Measurements from ENCODE around the gene ABHD17B.

Gene ABHD17B

DNA sequence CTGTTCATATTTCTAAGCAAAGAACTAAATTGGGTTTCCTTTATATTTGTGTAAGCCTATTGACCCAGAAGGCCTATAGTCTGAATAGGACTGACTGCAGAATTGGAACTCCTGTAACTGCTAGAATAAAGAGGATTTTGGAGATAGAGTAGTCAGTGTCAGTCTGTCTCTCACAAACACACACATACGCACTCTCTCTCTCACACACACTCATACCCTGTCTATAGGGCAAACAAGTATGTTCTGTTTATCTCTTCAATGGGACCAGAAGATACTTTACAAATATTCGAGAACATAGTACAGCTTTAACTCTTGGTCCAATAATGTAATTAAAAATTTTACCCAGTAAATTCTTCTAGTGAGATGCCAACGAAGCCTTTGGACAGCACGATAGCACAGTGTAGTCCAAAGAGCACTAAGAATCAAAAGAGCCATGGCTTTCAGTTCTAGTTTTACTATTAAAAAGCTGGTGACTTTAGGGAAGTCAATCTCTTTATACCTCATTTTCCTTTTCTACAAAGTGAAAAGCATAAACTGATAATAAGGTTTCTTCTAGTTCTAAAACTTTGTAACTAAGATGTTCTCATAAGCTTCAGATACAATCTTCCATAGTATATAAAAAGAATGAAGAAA is 19.3 kb downstream of the ABHD17B start:
- no peaks in the 10 kb centered on the region for H3K4me1 ChIP-seq (ENCODE audit: control insufficient read depth in 1 of 2, insufficient read depth in 2 of 2, low read length in 2 of 2)
- H3K79me2 ChIP-seq (ENCODE audit: control insufficient read depth, insufficient read depth, low read length, poor library complexity): peaks cover 3% of the 10 kb centered on the region
- no peak overlapping the region for H3K23ac ChIP-seq (ENCODE audit: low read length)
- no peak overlapping the region for H2BK120ac ChIP-seq (ENCODE audit: insufficient read depth, low read length, poor library complexity)
- no peaks in the 10 kb centered on the region for H3K36me3 ChIP-seq (ENCODE audit: control insufficient read depth in 1 of 2, insufficient read depth in 2 of 2, low read length in 2 of 2)
- H3K14ac ChIP-seq (ENCODE audit: low read length): no peak overlapping the region
- H3K79me1 ChIP-seq (ENCODE audit: low read length): no peaks in the 10 kb centered on the region
- H3K18ac ChIP-seq (ENCODE audit: low read length): no peak overlapping the region
- no peak overlapping the region for H2AFZ ChIP-seq (ENCODE audit: insufficient read depth, low read length, poor library complexity)
- no peak overlapping the region for H3K4me3 ChIP-seq (ENCODE audit: low read depth, low read length)
- no peak overlapping the region for H2BK5ac ChIP-seq (ENCODE audit: low read depth, low read length, poor library complexity)
- no peak overlapping the region for H4K12ac ChIP-seq (ENCODE audit: low read depth, low read length)
- no peak overlapping the region for H4K91ac ChIP-seq (ENCODE audit: low read depth, low read length)
- H3K9ac ChIP-seq (ENCODE audit: low read length): no peak overlapping the region
- no peaks in the 10 kb centered on the region for H3K27me3 ChIP-seq (ENCODE audit: insufficient read depth, low read length)
- H3K4ac ChIP-seq (ENCODE audit: low read depth, low read length): no peak overlapping the region
- no peak overlapping the region for H3K27ac ChIP-seq (ENCODE audit: low read depth, low read length)
- no CpG with 5 or more reads among the region's 4 CpGs for WGBS (ENCODE audit: extremely low coverage, insufficient coverage, insufficient read length)
- no peak overlapping the region for H2AK5ac ChIP-seq (ENCODE audit: low read length)
- no peaks in the 10 kb centered on the region for H3K9me3 ChIP-seq (ENCODE audit: insufficient read depth, low read depth, low read length)
- H3K4me2 ChIP-seq (ENCODE audit: low read length): no peak overlapping the region
- no peak overlapping the region for H2BK12ac ChIP-seq (ENCODE audit: low read length)
- no peak overlapping the region for H4K8ac ChIP-seq (ENCODE audit: low read depth, low read length)
- DNase-seq: no peak

DNA sequence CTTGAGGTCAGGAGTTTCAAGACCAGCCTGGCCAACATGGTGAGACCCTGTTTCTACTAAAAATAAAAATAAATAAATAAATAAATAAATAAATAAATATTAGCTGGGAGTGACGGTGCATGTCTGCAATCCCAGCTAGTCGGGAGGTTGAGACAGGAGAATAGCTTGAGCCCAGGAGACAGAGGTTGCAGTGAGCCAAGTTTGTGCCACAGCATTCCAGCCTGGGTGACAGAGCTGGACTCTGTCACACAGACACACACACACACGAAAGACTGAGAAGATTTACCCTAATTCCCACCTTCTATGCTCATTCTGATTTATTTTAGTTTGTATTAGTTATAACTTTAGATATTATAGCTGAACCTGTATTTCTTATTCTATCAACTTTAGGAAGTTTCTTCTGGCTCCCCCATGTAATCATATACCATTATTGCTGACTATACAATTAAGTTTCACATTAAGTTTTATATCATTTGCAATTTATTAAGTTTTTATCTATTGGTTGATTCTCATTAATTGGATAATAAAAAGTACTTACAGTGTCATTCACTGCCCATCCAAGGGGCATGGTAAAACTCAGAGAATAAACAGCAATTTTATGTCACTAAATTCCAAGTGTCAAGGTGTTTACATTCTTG is 20.8 kb downstream of the ABHD17B start:
- H3K4me2 ChIP-seq (ENCODE audit: low read length): no peak overlapping the region
- H3K23ac ChIP-seq (ENCODE audit: low read length): no peak overlapping the region
- no peak for DNase-seq
- H3K14ac ChIP-seq (ENCODE audit: low read length): no peak overlapping the region
- no peaks in the 10 kb centered on the region for H3K9me3 ChIP-seq (ENCODE audit: insufficient read depth, low read depth, low read length)
- no peak overlapping the region for H2BK120ac ChIP-seq (ENCODE audit: insufficient read depth, low read length, poor library complexity)
- H4K91ac ChIP-seq (ENCODE audit: low read depth, low read length): no peak overlapping the region
- no peaks in the 10 kb centered on the region for H3K79me1 ChIP-seq (ENCODE audit: low read length)
- no peaks in the 10 kb centered on the region for H3K4me1 ChIP-seq (ENCODE audit: control insufficient read depth in 1 of 2, insufficient read depth in 2 of 2, low read length in 2 of 2)
- H3K79me2 ChIP-seq (ENCODE audit: control insufficient read depth, insufficient read depth, low read length, poor library complexity): peaks cover 3% of the 10 kb centered on the region
- no peak overlapping the region for H2BK5ac ChIP-seq (ENCODE audit: low read depth, low read length, poor library complexity)
- H3K27ac ChIP-seq (ENCODE audit: low read depth, low read length): no peak overlapping the region
- no peaks in the 10 kb centered on the region for H3K27me3 ChIP-seq (ENCODE audit: insufficient read depth, low read length)
- WGBS (ENCODE audit: extremely low coverage, insufficient coverage, insufficient read length): no CpG with 5 or more reads among the region's 3 CpGs
- H3K4ac ChIP-seq (ENCODE audit: low read depth, low read length): no peak overlapping the region
- H3K18ac ChIP-seq (ENCODE audit: low read length): no peak overlapping the region
- H3K36me3 ChIP-seq (ENCODE audit: control insufficient read depth in 1 of 2, insufficient read depth in 2 of 2, low read length in 2 of 2): no peaks in the 10 kb centered on the region
- H4K12ac ChIP-seq (ENCODE audit: low read depth, low read length): no peak overlapping the region
- no peak overlapping the region for H4K8ac ChIP-seq (ENCODE audit: low read depth, low read length)
- no peak overlapping the region for H3K4me3 ChIP-seq (ENCODE audit: low read depth, low read length)
- H2AK5ac ChIP-seq (ENCODE audit: low read length): no peak overlapping the region
- H3K9ac ChIP-seq (ENCODE audit: low read length): no peak overlapping the region
- H2AFZ ChIP-seq (ENCODE audit: insufficient read depth, low read length, poor library complexity): no peak overlapping the region
- H2BK12ac ChIP-seq (ENCODE audit: low read length): no peak overlapping the region

DNA sequence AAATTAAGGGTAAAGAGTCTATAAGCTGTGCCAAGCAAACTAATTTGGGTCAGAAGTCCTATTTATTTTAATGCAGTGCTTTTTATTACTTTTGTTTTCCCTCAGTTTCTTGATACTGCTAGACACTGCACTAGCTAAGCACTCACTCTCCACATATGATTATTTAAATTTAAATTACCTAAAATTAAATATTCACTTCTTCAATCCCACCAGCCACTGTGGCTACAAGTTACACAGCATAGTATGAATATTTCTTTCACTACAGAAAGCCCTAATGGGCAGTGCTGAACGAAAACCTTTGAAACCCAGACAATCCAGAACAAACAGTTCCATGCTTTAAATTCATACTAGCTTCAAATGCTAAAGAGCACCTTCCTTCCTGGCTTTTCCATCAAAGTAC is 23.6 kb downstream of the ABHD17B start:
- H2AFZ ChIP-seq (ENCODE audit: insufficient read depth, low read length, poor library complexity): no peak overlapping the region
- H4K91ac ChIP-seq (ENCODE audit: low read depth, low read length): no peak overlapping the region
- no peak overlapping the region for H3K4me2 ChIP-seq (ENCODE audit: low read length)
- H3K14ac ChIP-seq (ENCODE audit: low read length): no peak overlapping the region
- H4K8ac ChIP-seq (ENCODE audit: low read depth, low read length): no peak overlapping the region
- no peaks in the 10 kb centered on the region for H3K27me3 ChIP-seq (ENCODE audit: insufficient read depth, low read length)
- peak overlapping the region; percentile 62 for H3K4ac ChIP-seq (ENCODE audit: low read depth, low read length)
- no peaks in the 10 kb centered on the region for H3K9me3 ChIP-seq (ENCODE audit: insufficient read depth, low read depth, low read length)
- H3K79me2 ChIP-seq (ENCODE audit: control insufficient read depth, insufficient read depth, low read length, poor library complexity): peaks cover 1% of the 10 kb centered on the region
- no peak overlapping the region for H3K9ac ChIP-seq (ENCODE audit: low read length)
- H3K79me1 ChIP-seq (ENCODE audit: low read length): no peaks in the 10 kb centered on the region
- H2AK5ac ChIP-seq (ENCODE audit: low read length): no peak overlapping the region
- no peak overlapping the region for H2BK120ac ChIP-seq (ENCODE audit: insufficient read depth, low read length, poor library complexity)
- no peak overlapping the region for H3K18ac ChIP-seq (ENCODE audit: low read length)
- no peak overlapping the region for H4K12ac ChIP-seq (ENCODE audit: low read depth, low read length)
- H3K36me3 ChIP-seq (ENCODE audit: control insufficient read depth in 1 of 2, insufficient read depth in 2 of 2, low read length in 2 of 2): no peaks in the 10 kb centered on the region
- no peak for DNase-seq
- no peak overlapping the region for H2BK12ac ChIP-seq (ENCODE audit: low read length)
- no CpG with 5 or more reads among the region's 1 CpG for WGBS (ENCODE audit: extremely low coverage, insufficient coverage, insufficient read length)
- no peak overlapping the region for H2BK5ac ChIP-seq (ENCODE audit: low read depth, low read length, poor library complexity)
- H3K4me1 ChIP-seq (ENCODE audit: control insufficient read depth in 1 of 2, insufficient read depth in 2 of 2, low read length in 2 of 2): no peaks in the 10 kb centered on the region
- no peak overlapping the region for H3K4me3 ChIP-seq (ENCODE audit: low read depth, low read length)
- H3K27ac ChIP-seq (ENCODE audit: low read depth, low read length): no peak overlapping the region
- H3K23ac ChIP-seq (ENCODE audit: low read length): no peak overlapping the region

DNA sequence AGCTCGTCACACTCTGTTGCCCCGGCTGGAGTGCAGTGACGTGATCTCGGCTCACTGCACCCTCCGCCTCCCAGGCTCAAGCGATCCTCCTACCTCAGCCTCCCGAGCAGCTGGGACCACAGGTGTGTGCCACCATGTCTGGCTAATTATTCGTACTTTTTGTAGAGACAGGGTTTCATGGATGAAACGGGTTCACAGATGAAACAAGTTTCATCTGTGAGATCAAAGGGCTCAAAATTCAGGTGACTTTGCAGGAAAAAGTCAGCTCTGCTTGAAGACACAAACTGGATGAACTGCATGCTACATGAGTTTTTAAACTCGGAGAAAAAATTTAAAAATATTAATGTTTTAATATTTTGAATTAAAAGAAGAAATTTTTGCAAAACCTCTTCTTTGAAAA is 24.5 kb downstream of the ABHD17B start:
- H2AK5ac ChIP-seq (ENCODE audit: low read length): no peak overlapping the region
- H3K9ac ChIP-seq (ENCODE audit: low read length): no peak overlapping the region
- peaks cover 1% of the 10 kb centered on the region for H3K79me2 ChIP-seq (ENCODE audit: control insufficient read depth, insufficient read depth, low read length, poor library complexity)
- no peak overlapping the region for H2AFZ ChIP-seq (ENCODE audit: insufficient read depth, low read length, poor library complexity)
- H3K14ac ChIP-seq (ENCODE audit: low read length): no peak overlapping the region
- H3K36me3 ChIP-seq (ENCODE audit: control insufficient read depth in 1 of 2, insufficient read depth in 2 of 2, low read length in 2 of 2): no peaks in the 10 kb centered on the region
- no CpG with 5 or more reads among the region's 10 CpGs for WGBS (ENCODE audit: extremely low coverage, insufficient coverage, insufficient read length)
- H2BK5ac ChIP-seq (ENCODE audit: low read depth, low read length, poor library complexity): no peak overlapping the region
- no peak overlapping the region for H2BK120ac ChIP-seq (ENCODE audit: insufficient read depth, low read length, poor library complexity)
- no peaks in the 10 kb centered on the region for H3K79me1 ChIP-seq (ENCODE audit: low read length)
- no peak for DNase-seq
- H2BK12ac ChIP-seq (ENCODE audit: low read length): no peak overlapping the region
- H4K8ac ChIP-seq (ENCODE audit: low read depth, low read length): no peak overlapping the region
- H3K4me3 ChIP-seq (ENCODE audit: low read depth, low read length): no peak overlapping the region
- no peak overlapping the region for H3K4me2 ChIP-seq (ENCODE audit: low read length)
- H3K4ac ChIP-seq (ENCODE audit: low read depth, low read length): no peak overlapping the region
- H3K27me3 ChIP-seq (ENCODE audit: insufficient read depth, low read length): no peaks in the 10 kb centered on the region
- H4K91ac ChIP-seq (ENCODE audit: low read depth, low read length): no peak overlapping the region
- no peak overlapping the region for H3K23ac ChIP-seq (ENCODE audit: low read length)
- H3K9me3 ChIP-seq (ENCODE audit: insufficient read depth, low read depth, low read length): no peaks in the 10 kb centered on the region
- no peaks in the 10 kb centered on the region for H3K4me1 ChIP-seq (ENCODE audit: control insufficient read depth in 1 of 2, insufficient read depth in 2 of 2, low read length in 2 of 2)
- H4K12ac ChIP-seq (ENCODE audit: low read depth, low read length): no peak overlapping the region
- no peak overlapping the region for H3K18ac ChIP-seq (ENCODE audit: low read length)
- H3K27ac ChIP-seq (ENCODE audit: low read depth, low read length): no peak overlapping the region

Measured in trophoblast cell (in vitro differentiated cells and primary cell).